ENCODE results near the gene UROC1. TPM values are rescaled to one million over a fixed set of nuclear protein-coding genes. Genes with fewer than 3 reads are reported as not detected.

Gene UROC1
- total RNA-seq, 6 donors from 2014 or later, result not detected

GRCh38 chr3:126494204-126494969, 23.2 kb downstream of the UROC1 start:
- TF ChIP-seq POLR2AphosphoS5 (IDR thresholded peaks at IDR 0.05), result no peak
- TF ChIP-seq EP300 (IDR thresholded peaks at IDR 0.05), result no peak
- no peak for TF ChIP-seq POLR2A (IDR thresholded peaks at IDR 0.05)
- TF ChIP-seq CTCF (IDR thresholded peaks at IDR 0.05), result no peak
- Histone ChIP-seq H3K27me3 (no peaks in the 10 kb centered on the region), H3K27ac (no peak overlapping the region), H3K4me1 (no peaks in the 10 kb centered on the region), H3K9me3 (no peaks in the 10 kb centered on the region), H3K36me3 (no peaks in the 10 kb centered on the region), H3K4me3 (no peak overlapping the region)
- ATAC-seq (ENCODE audit: low FRiP score in 2 of 2) (peak in 1 of 2 donors; percentile 38), DNase-seq (no peak)
- WGBS, 2 donors, result 77 to 81% methylated on average over 9 to 12 of the region's 12 CpGs

GRCh38 chr3:126493739-126494138, 23.8 kb downstream of the UROC1 start:
- H3K27ac ChIP-seq, result no peak overlapping the region
- no peak for TF ChIP-seq POLR2AphosphoS5 (IDR thresholded peaks at IDR 0.05)
- no peak for TF ChIP-seq POLR2A (IDR thresholded peaks at IDR 0.05)
- no peak for TF ChIP-seq CTCF (IDR thresholded peaks at IDR 0.05)
- TF ChIP-seq EP300 (IDR thresholded peaks at IDR 0.05), result no peak
- H3K36me3 ChIP-seq, result no peaks in the 10 kb centered on the region
- H3K9me3 ChIP-seq, result no peaks in the 10 kb centered on the region
- ATAC-seq (ENCODE audit: low FRiP score in 2 of 2) (no peak), DNase-seq (no peak)
- no peak overlapping the region for H3K4me3 ChIP-seq
- WGBS, 2 donors, result 73 to 76% methylated on average over 9 of the region's 9 CpGs
- no peaks in the 10 kb centered on the region for H3K27me3 ChIP-seq
- no peaks in the 10 kb centered on the region for H3K4me1 ChIP-seq

- no peaks in the 10 kb centered on the region for H3K9me3 ChIP-seq
- H3K27me3 ChIP-seq, result no peaks in the 10 kb centered on the region
- H3K4me3 ChIP-seq, result no peak overlapping the region
- TF ChIP-seq POLR2AphosphoS5 (IDR thresholded peaks at IDR 0.05), result no peak
- TF ChIP-seq EP300 (IDR thresholded peaks at IDR 0.05), result no peak
- TF ChIP-seq CTCF (IDR thresholded peaks at IDR 0.05), result no peak
- TF ChIP-seq POLR2A (IDR thresholded peaks at IDR 0.05), result no peak
- H3K27ac ChIP-seq, result no peak overlapping the region
- H3K4me1 ChIP-seq, result no peaks in the 10 kb centered on the region
- no peaks in the 10 kb centered on the region for H3K36me3 ChIP-seq
- DNase-seq (no peak), ATAC-seq (ENCODE audit: low FRiP score in 2 of 2) (no peak)
- 84 to 86% methylated on average over 11 to 14 of the region's 14 CpGs for WGBS, 2 donors
Measured at GRCh38 chr3:126493051-126493450, 24.5 kb downstream of the UROC1 start.

- no peak for ATAC-seq (ENCODE audit: low FRiP score in 2 of 2)
- H3K27me3 ChIP-seq, result no peaks in the 10 kb centered on the region
- no peaks in the 10 kb centered on the region for H3K9me3 ChIP-seq
- TF ChIP-seq EP300 (IDR thresholded peaks at IDR 0.05), result no peak
- TF ChIP-seq POLR2AphosphoS5 (IDR thresholded peaks at IDR 0.05), result no peak
- no peak for TF ChIP-seq CTCF (IDR thresholded peaks at IDR 0.05)
- no peak for TF ChIP-seq POLR2A (IDR thresholded peaks at IDR 0.05)
- WGBS, 2 donors, result 69 to 82% methylated on average over 21 of the region's 21 CpGs
- no peaks in the 10 kb centered on the region for H3K36me3 ChIP-seq
- no peak for DNase-seq
- peaks cover 6 to 12% (median 9%) of the 10 kb centered on the region in 4 donors for H3K4me1 ChIP-seq
- H3K27ac ChIP-seq, result no peak overlapping the region
- H3K4me3 ChIP-seq, result no peak overlapping the region
Measured at GRCh38 chr3:126491221-126492013, 26.2 kb downstream of the UROC1 start.

Data from upper lobe of left lung (tissue), 6 donors.